ENCODE results near the gene NDUFA8. TPM values are rescaled to one million over a fixed set of nuclear protein-coding genes. Genes with fewer than 3 reads are reported as not detected.

The NDUFA8 gene
- total RNA-seq, 3 donors from 2014 or later (not counting 1 experiment from before 2014, with no cell fraction given) = 6.6 to 15.9 (median 10.8) TPM

DNA sequence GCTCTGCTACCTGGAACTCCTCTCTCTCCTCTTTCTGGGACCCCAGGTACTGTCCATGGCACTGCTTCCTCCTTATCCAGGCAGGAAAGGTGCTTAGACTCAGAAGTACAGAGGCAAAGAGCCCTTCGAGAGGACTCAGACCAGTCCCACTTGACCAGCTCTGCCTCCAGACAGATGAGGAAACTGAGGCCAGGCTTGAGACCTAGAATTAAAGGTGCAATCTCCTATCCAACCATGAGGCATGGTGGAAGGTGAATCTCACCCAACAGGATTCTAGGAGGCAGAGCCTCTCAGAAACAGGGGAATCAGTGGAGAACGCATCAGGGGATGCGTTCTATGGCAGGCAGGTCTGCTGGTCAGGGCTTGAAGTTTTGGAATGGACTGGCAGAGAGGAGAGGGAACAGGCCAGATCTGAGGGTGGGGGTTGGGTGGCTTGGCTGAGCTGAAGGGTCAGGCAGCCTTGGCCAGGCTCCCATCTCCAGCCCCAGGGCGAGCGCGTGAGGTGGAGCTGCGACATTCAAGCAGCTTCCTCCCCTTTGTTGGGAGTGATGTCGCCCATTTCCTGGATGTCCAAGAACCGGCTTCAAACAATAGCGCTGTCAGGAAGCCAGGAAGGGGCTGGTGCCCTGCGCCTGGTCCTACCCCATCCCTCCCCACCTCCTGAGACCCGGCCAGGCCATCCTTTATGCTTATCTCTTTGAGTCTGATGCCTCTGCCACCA lies 26.2 kb downstream of the NDUFA8 start:
- Histone ChIP-seq H3K4me3 (ENCODE audit: low read length) (no peak overlapping the region), H3K27me3 (ENCODE audit: control insufficient read depth, insufficient read depth, low read length) (no peaks in the 10 kb centered on the region), H3K27ac (ENCODE audit: low read length) (no peak overlapping the region), H3K9me3 (ENCODE audit: control insufficient read depth, insufficient read depth, low read length) (no peaks in the 10 kb centered on the region), H3K4me1 (ENCODE audit: control insufficient read depth, insufficient read depth, low read length) (peaks cover 5% of the 10 kb centered on the region), H3K36me3 (ENCODE audit: control insufficient read depth, insufficient read depth, low read length) (no peaks in the 10 kb centered on the region)
- no peaks in the 10 kb centered on the region for H3K27me3 Mint-ChIP-seq (ENCODE audit: low read depth in 2 of 2)
- intact Hi-C loops (cut with micrococcal nuclease) = no loop called here
- no peaks in the 10 kb centered on the region for H3K36me3 Mint-ChIP-seq
- H3K9me3 Mint-ChIP-seq = no peaks in the 10 kb centered on the region
- no peak for TF ChIP-seq CTCF (IDR thresholded peaks at IDR 0.05)
- ATAC-seq (no peak), DNase-seq (no peak)
- WGBS (ENCODE audit: insufficient coverage) = 82% methylated on average over 12 of the region's 12 CpGs
- no peak overlapping the region for H3K27ac Mint-ChIP-seq
- no peaks in the 10 kb centered on the region for H3K4me1 Mint-ChIP-seq
- H3K4me3 Mint-ChIP-seq = no peak overlapping the region

DNA sequence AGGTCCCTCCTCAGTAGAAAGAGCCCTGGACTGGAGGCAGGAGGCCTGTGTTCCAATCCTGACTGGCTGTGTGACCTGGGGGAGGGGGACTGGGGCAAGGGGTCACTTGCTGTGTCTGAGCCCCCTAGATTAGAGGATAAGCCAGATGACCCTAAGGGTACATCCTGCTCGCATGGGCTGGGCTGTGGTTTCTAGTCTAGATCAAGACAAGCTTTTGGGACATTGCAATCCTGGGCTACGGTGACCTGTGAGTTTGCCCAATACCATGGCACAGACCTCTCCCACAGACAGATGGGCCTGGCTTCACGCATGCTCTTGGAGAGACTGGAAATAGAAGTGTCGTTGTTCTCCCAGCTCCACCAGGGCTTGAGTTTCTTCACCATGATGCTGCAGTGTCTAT lies 27.0 kb downstream of the NDUFA8 start:
- Mint-ChIP-seq H3K9me3 (no peaks in the 10 kb centered on the region), H3K27me3 (ENCODE audit: low read depth in 2 of 2) (no peaks in the 10 kb centered on the region), H3K4me1 (peaks cover 0 to 3% of the 10 kb centered on the region in 2 donors), H3K27ac (no peak overlapping the region), H3K36me3 (no peaks in the 10 kb centered on the region), H3K4me3 (no peak overlapping the region)
- H3K9me3 ChIP-seq (ENCODE audit: control insufficient read depth, insufficient read depth, low read length) = no peaks in the 10 kb centered on the region
- intact Hi-C loops (cut with micrococcal nuclease) = no loop called here
- ATAC-seq = no peak
- no peak overlapping the region for H3K4me3 ChIP-seq (ENCODE audit: low read length)
- TF ChIP-seq CTCF (IDR thresholded peaks at IDR 0.05) = no peak
- H3K27me3 ChIP-seq (ENCODE audit: control insufficient read depth, insufficient read depth, low read length) = no peaks in the 10 kb centered on the region
- no peak for DNase-seq
- peaks cover 14% of the 10 kb centered on the region for H3K4me1 ChIP-seq (ENCODE audit: control insufficient read depth, insufficient read depth, low read length)
- no peak overlapping the region for H3K27ac ChIP-seq (ENCODE audit: low read length)
- H3K36me3 ChIP-seq (ENCODE audit: control insufficient read depth, insufficient read depth, low read length) = no peaks in the 10 kb centered on the region
- WGBS (ENCODE audit: insufficient coverage) = 96% methylated on average over 4 of the region's 4 CpGs

DNA sequence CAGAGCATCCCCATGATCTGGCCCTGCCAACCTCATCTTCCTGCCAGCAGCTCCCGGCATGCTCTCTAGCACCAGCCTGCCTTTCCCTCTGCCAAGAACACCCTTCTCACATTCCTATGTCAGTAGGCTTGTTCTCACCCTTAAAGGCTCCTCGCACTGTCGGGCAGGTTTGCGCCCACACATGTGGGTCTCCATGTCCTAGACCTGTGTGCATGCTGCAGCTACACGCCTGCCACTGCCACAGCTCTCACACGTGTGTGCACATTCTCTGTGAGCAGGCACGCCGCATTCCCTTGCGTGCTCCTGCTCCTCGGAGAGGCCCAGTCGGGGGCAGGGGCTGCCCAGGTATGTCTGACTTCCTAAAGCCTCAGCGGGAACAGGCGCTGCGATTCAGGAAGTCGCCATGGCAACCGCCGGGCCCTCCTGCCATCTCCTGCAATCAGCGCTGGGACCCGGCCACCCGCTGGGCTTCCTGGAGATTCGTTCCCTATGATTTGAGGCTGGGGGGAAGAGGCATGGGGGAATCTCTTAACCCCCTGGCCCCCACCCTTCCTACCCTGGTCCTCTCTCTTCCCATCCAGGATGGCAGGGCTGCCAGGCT lies 28.1 kb downstream of the NDUFA8 start:
- Histone ChIP-seq H3K4me3 (ENCODE audit: low read length) (no peak overlapping the region), H3K4me1 (ENCODE audit: control insufficient read depth, insufficient read depth, low read length) (peaks cover 23% of the 10 kb centered on the region), H3K27me3 (ENCODE audit: control insufficient read depth, insufficient read depth, low read length) (peaks cover under 1% of the 10 kb centered on the region), H3K27ac (ENCODE audit: low read length) (no peak overlapping the region), H3K9me3 (ENCODE audit: control insufficient read depth, insufficient read depth, low read length) (no peaks in the 10 kb centered on the region), H3K36me3 (ENCODE audit: control insufficient read depth, insufficient read depth, low read length) (no peaks in the 10 kb centered on the region)
- Mint-ChIP-seq H3K4me3 (no peak overlapping the region), H3K9me3 (no peaks in the 10 kb centered on the region), H3K4me1 (peaks cover 1 to 10% of the 10 kb centered on the region in 2 donors), H3K36me3 (no peaks in the 10 kb centered on the region), H3K27ac (no peak overlapping the region), H3K27me3 (ENCODE audit: low read depth in 2 of 2) (peaks cover under 1 to 2% of the 10 kb centered on the region in 2 donors)
- intact Hi-C loops (cut with micrococcal nuclease) = no loop called here
- 49% methylated on average over 20 of the region's 21 CpGs for WGBS (ENCODE audit: insufficient coverage)
- no peak for TF ChIP-seq CTCF (IDR thresholded peaks at IDR 0.05)
- DNase-seq (no peak), ATAC-seq (no peak)

All from natural killer cell (primary cell).